HepG2 (cell line): ENCODE measurements around the gene CCNYL1. TPM values are rescaled to one million over a fixed set of nuclear protein-coding genes. Genes with fewer than 3 reads are reported as not detected.

Experiments used
- ATM ChIP-seq: fragments of 450-650 bp; IDR thresholded peaks from 2 replicates; pipeline ENCODE4 v1.7.1; 2017; ENCODE audit warnings: mild to moderate bottlenecking, borderline replicate concordance
- BORCS8-MEF2B ChIP-seq: sonication (generic); formaldehyde crosslinking; IDR thresholded peaks from 2 replicates; pipeline ENCODE4 v1.8.0; 2022; ENCODE audit warnings: mild to moderate bottlenecking, missing genetic modification reagents
- E2F5 ChIP-seq: sonication (generic); formaldehyde crosslinking; conservative IDR thresholded peaks from 2 replicates; pipeline ENCODE4 v1.4.0; 2020; ENCODE audit warnings: missing genetic modification reagents
- EED ChIP-seq: sonication (generic); formaldehyde crosslinking; IDR thresholded peaks from 2 replicates; pipeline ENCODE4 v1.5.0; 2020; ENCODE audit warnings: mild to moderate bottlenecking, missing genetic modification reagents
- FIP1L1 ChIP-seq: fragments of 200-400 bp; formaldehyde crosslinking; IDR thresholded peaks from 2 replicates; pipeline ENCODE4 v1.6.1; 2018; ENCODE audit warnings: low read depth, mild to moderate bottlenecking, low read length, moderate library complexity, borderline replicate concordance; ENCODE audit not compliant: insufficient read depth
- HDAC6 ChIP-seq: fragments of 200-600 bp; sonication (generic); IDR thresholded peaks from 2 replicates; pipeline ENCODE4 v1.7.0; 2017; ENCODE audit warnings: mild to moderate bottlenecking, antibody characterized with exemption, low read length, low read depth
- IRF9 ChIP-seq: sonication (generic); formaldehyde crosslinking; IDR thresholded peaks from 2 replicates; pipeline ENCODE4 v1.8.0; 2022; ENCODE audit warnings: missing genetic modification reagents, mild to moderate bottlenecking, borderline replicate concordance
- MBD4 ChIP-seq: IDR thresholded peaks from 2 replicates; pipeline ENCODE4 v1.6.1; 2012; ENCODE audit warnings: low read length, inconsistent platforms, borderline replicate concordance
- MYPOP ChIP-seq: sonication (generic); formaldehyde crosslinking; IDR thresholded peaks from 2 replicates; pipeline ENCODE4 v1.8.1; 2023; ENCODE audit warnings: mild to moderate bottlenecking, moderate library complexity, missing genetic modification reagents
- POLR2G ChIP-seq: fragments of 200-400 bp; formaldehyde crosslinking; IDR thresholded peaks from 2 replicates; pipeline ENCODE4 v1.6.1; 2018; ENCODE audit warnings: mild to moderate bottlenecking, low read depth, low read length, moderate library complexity
- SNAPC5 ChIP-seq: sonication (generic); formaldehyde crosslinking; IDR thresholded peaks from 2 replicates; pipeline ENCODE4 v1.8.1; 2023; ENCODE audit warnings: mild to moderate bottlenecking, missing genetic modification reagents, borderline replicate concordance
- SOX6 ChIP-seq, 2 experiments: fragments of 450-650 bp in 1 of 2; sonication (generic) in 1 of 2; formaldehyde crosslinking in 1 of 2; IDR thresholded peaks; 2 replicates each; pipeline versions ENCODE4 v1.4.0 to v1.6.1; 2017 to 2020; ENCODE audit warnings: antibody characterized with exemption in 1 of 2, mild to moderate bottlenecking in 1 of 2, missing genetic modification reagents in 1 of 2
- SP140L ChIP-seq: sonication (generic); formaldehyde crosslinking; IDR thresholded peaks from 2 replicates; pipeline ENCODE4 v1.4.0; 2020; ENCODE audit warnings: missing genetic modification reagents, borderline replicate concordance
- XBP1 ChIP-seq: sonication (generic); formaldehyde crosslinking; IDR thresholded peaks from 2 replicates; pipeline ENCODE4 v1.5.0; 2020; ENCODE audit warnings: missing genetic modification reagents
- YY1 ChIP-seq: IDR thresholded peaks from 2 replicates; pipeline ENCODE4 v1.6.1; 2011; ENCODE audit warnings: low read length, low read depth, moderate library complexity, mild to moderate bottlenecking; ENCODE audit not compliant: insufficient read depth, insufficient replicate concordance
- ZBTB7A ChIP-seq: sonication (generic); formaldehyde crosslinking; IDR thresholded peaks from 2 replicates; pipeline ENCODE4 v1.8.0; 2022; ENCODE audit warnings: mild to moderate bottlenecking, missing genetic modification reagents
- ZNF101 ChIP-seq: sonication (generic); formaldehyde crosslinking; IDR thresholded peaks from 2 replicates; pipeline ENCODE4 v1.4.0; 2020; ENCODE audit warnings: mild to moderate bottlenecking, low read depth, missing genetic modification reagents, borderline replicate concordance
- ZNF253 ChIP-seq: sonication (generic); formaldehyde crosslinking; IDR thresholded peaks from 2 replicates; pipeline ENCODE4 v1.8.0; 2022; ENCODE audit warnings: mild to moderate bottlenecking, missing genetic modification reagents, borderline replicate concordance
- ZNF343 ChIP-seq: sonication (generic); formaldehyde crosslinking; IDR thresholded peaks from 2 replicates; pipeline ENCODE4 v1.4.0; 2020; ENCODE audit warnings: mild to moderate bottlenecking, missing genetic modification reagents
- ZNF430 ChIP-seq: sonication (generic); formaldehyde crosslinking; IDR thresholded peaks from 2 replicates; pipeline ENCODE4 v1.9.0; 2021; ENCODE audit warnings: mild to moderate bottlenecking, missing genetic modification reagents
- ZNF512 ChIP-seq: sonication (generic); formaldehyde crosslinking; IDR thresholded peaks from 2 replicates; pipeline ENCODE4 v1.4.0; 2020; ENCODE audit warnings: mild to moderate bottlenecking, missing genetic modification reagents
- ZNF784 ChIP-seq: sonication (generic); formaldehyde crosslinking; IDR thresholded peaks from 2 replicates; pipeline ENCODE4 v1.5.1; 2020; ENCODE audit warnings: missing genetic modification reagents, mild to moderate bottlenecking, borderline replicate concordance
- ZNF839 ChIP-seq: sonication (generic); formaldehyde crosslinking; IDR thresholded peaks from 2 replicates; pipeline ENCODE4 v1.4.0; 2020; ENCODE audit warnings: missing genetic modification reagents, mild to moderate bottlenecking, borderline replicate concordance
- polyA plus RNA-seq, 8 experiments: library from polyadenylated mRNA; depleted of rRNA in 3 of 8; stranded (reverse) in 7 of 8; unstranded in 1 of 8; fragments of >200 nt; fragmentation: Illumina TruSeq in 4 of 8; extraction: Trizol in 4 of 8; gene quantifications; 2 replicates each; pipeline versions ENCODE4 v1.2.1 to v1.2.3, GENCODE V29; 2011 to 2016; ENCODE audit warnings: low read depth in 4 of 8, missing spikeins in 1 of 8, mixed read lengths in 1 of 8; ENCODE audit not compliant: insufficient read depth in 1 of 8
- total RNA-seq, 5 experiments: library from RNA; depleted of rRNA; stranded (reverse); fragments of >200 nt; fragmentation: Illumina TruSeq; extraction: Trizol; gene quantifications; 2 replicates each; pipeline ENCODE4 v1.2.3, GENCODE V29; 2016; ENCODE audit warnings: low read depth in 1 of 5

CCNYL1 gene
- total and polyA plus RNA-seq, 2 of the 13 experiments (the other 11 are each of a cell fraction or from before 2014, with no cell fraction given), result 12.5 to 16.2 TPM

- TF ChIP-seq MYPOP (CRISPR knock-in tag), result peak; percentile 87
- no peak for TF ChIP-seq HDAC6
- TF ChIP-seq SNAPC5 (CRISPR knock-in tag), result no peak
- no peak; the same call in 1 of the 2 replicates for TF ChIP-seq POLR2G
- TF ChIP-seq SOX6 (IDR thresholded peaks at IDR 0.05), result no peak
- no peak for TF ChIP-seq SOX6 (CRISPR knock-in tag; IDR thresholded peaks at IDR 0.05)
- peak; percentile 66 for TF ChIP-seq ZNF784 (CRISPR knock-in tag)
- TF ChIP-seq ZNF430 (CRISPR knock-in tag), result peak; percentile 79; the same call in 1 of the 2 replicates
- 0 out of 2 replicates have a peak, but pooled peaks have one; percentile 22 for TF ChIP-seq E2F5
- TF ChIP-seq YY1, result no peak
- TF ChIP-seq SP140L, result no peak
- TF ChIP-seq FIP1L1, result no peak
- TF ChIP-seq ZNF839 (CRISPR knock-in tag), result no peak
- TF ChIP-seq ZBTB7A, result peak; percentile 43; the same call in 1 of the 2 replicates
- TF ChIP-seq ZNF512 (CRISPR knock-in tag), result peak; percentile 69; the same call in 1 of the 2 replicates
- TF ChIP-seq ZNF101, result no peak
- TF ChIP-seq ZNF343, result 0 out of 2 replicates have a peak, but pooled peaks have one; percentile 47
- 0 out of 2 replicates have a peak, but pooled peaks have one; percentile 76 for TF ChIP-seq EED (CRISPR knock-in tag)
- TF ChIP-seq IRF9 (CRISPR knock-in tag), result peak; percentile 38; the same call in 1 of the 2 replicates
- TF ChIP-seq BORCS8-MEF2B (CRISPR knock-in tag), result peak; percentile 23; the same call in 1 of the 2 replicates
- TF ChIP-seq ZNF253 (CRISPR knock-in tag), result no peak; the same call in 1 of the 2 replicates
- TF ChIP-seq ATM, result no peak
- no peak for TF ChIP-seq MBD4
- TF ChIP-seq XBP1, result no peak
These were observed 56.9 kb downstream of the CCNYL1 start (continued) for GRCh38 chr2:207768168-207768865.
